IPS-15b (cell line): ENCODE data around the gene SLC5A2.
"Not testable (repeated sequence)": the region's sequence is repeated elsewhere in the genome, so short reads cannot be mapped to it uniquely, and the experiment has no call there.

Experiments
- H3K27me3 ChIP-seq: one replicate; pipeline ENCODE4 v1.6.1; 2013; ENCODE audit warnings: low read length; ENCODE audit not compliant: control insufficient read depth, insufficient read depth
- H3K36me3 ChIP-seq: one replicate; pipeline ENCODE4 v1.6.1; 2013; ENCODE audit warnings: low read length; ENCODE audit not compliant: control insufficient read depth, insufficient read depth
- H3K4me1 ChIP-seq: one replicate; pipeline ENCODE4 v1.6.1; 2013; ENCODE audit warnings: mild to moderate bottlenecking, low read length; ENCODE audit not compliant: control insufficient read depth, insufficient read depth
- H3K4me3 ChIP-seq: one replicate; pipeline ENCODE4 v1.5.1; 2013; ENCODE audit warnings: low read depth, low read length
- H3K9ac ChIP-seq: one replicate; pipeline ENCODE4 v1.6.1; 2013; ENCODE audit warnings: low read depth, mild to moderate bottlenecking, low read length
- H3K9me3 ChIP-seq: one replicate; pipeline ENCODE4 v1.6.1; 2013; ENCODE audit warnings: mild to moderate bottlenecking, low read length; ENCODE audit not compliant: control insufficient read depth, insufficient read depth

SLC5A2 gene

DNA sequence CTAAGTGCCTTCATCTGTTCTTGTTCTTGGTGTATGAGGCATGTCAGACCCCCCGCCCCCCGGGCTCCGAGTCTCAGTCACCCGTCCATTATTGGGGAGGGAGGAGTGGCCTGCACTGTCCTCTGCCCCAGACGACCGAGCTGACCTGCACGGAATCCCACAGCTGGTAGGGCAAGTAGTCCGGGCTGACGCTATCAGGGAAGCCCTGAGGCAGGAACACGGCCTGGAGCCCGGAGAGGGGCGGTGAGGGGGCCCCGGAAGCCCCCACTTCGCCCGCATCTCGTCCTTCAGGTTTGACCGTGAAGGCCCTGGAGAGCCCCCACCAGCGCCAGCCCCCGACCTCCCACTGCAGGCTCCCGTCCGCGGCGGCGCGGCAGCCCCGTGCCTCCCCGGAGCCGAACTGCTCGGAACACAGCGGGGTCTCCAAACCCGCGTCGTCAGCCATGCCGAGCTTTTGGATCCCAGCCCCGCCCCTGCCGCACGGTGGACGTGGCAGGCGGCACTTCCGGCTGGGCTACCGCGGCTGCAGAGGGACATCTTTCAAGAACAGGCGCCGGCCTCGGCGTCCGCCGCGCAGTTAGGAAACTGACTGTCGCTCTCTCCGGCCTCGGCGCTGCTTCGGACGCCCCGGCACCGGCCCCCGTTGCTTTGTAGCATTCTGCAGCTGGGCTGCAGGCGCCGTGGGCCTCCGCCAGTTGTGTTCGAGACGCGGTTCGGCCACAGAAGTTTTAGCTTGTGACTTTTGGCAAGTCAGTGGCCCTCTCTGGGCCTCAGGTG is 25.2 kb downstream of the SLC5A2 start, which contains the start of gene RUSF1:
Gene RUSF1 (minus strand): TSS at position 463 of the 777 bp plus-strand sequence. CDS start 18 bp downstream, at position 445.
- peak within 1 kb of the TSS; percentile 96 for H3K9ac ChIP-seq
- H3K27me3 ChIP-seq: no peaks in the 10 kb centered on the region
- peaks cover 3% of the 10 kb centered on the region for H3K4me1 ChIP-seq
- H3K9me3 ChIP-seq: no peaks in the 10 kb centered on the region
- peak within 1 kb of the TSS; percentile 95 for H3K4me3 ChIP-seq
- no peaks in the 10 kb centered on the region for H3K36me3 ChIP-seq

- Histone ChIP-seq H3K4me3 (peak overlapping the region; percentile 95), H3K9ac (peak overlapping the region; percentile 96), H3K9me3 (no peaks in the 10 kb centered on the region), H3K36me3 (no peaks in the 10 kb centered on the region), H3K4me1 (peaks cover 3% of the 10 kb centered on the region), H3K27me3 (no peaks in the 10 kb centered on the region)
These were observed 25.8 kb downstream of the SLC5A2 start for GRCh38 chr16:31508706-31509195.

- H3K4me1 ChIP-seq: peaks cover 3% of the 10 kb centered on the region
- no peaks in the 10 kb centered on the region for H3K9me3 ChIP-seq
- no peak overlapping the region for H3K4me3 ChIP-seq
- H3K27me3 ChIP-seq: no peaks in the 10 kb centered on the region
- H3K36me3 ChIP-seq: no peaks in the 10 kb centered on the region
- no peak overlapping the region for H3K9ac ChIP-seq
These were observed 30.2 kb downstream of the SLC5A2 start for GRCh38 chr16:31513126-31513525.

GRCh38 chr16:31513884-31514283 is 31.0 kb downstream of the SLC5A2 start:
- Histone ChIP-seq H3K27me3 (no peaks in the 10 kb centered on the region), H3K4me1 (peaks cover 3% of the 10 kb centered on the region), H3K36me3 (no peaks in the 10 kb centered on the region), H3K4me3 (no peak overlapping the region), H3K9me3 (no peaks in the 10 kb centered on the region), H3K9ac (no peak overlapping the region)

GRCh38 chr16:31517800-31518402 is 35.0 kb downstream of the SLC5A2 start:
- Histone ChIP-seq H3K9ac (no peak overlapping the region), H3K4me1 (peaks cover 3% of the 10 kb centered on the region), H3K36me3 (no peaks in the 10 kb centered on the region), H3K9me3 (no peaks in the 10 kb centered on the region), H3K27me3 (no peaks in the 10 kb centered on the region), H3K4me3 (no peak overlapping the region)

DNA sequence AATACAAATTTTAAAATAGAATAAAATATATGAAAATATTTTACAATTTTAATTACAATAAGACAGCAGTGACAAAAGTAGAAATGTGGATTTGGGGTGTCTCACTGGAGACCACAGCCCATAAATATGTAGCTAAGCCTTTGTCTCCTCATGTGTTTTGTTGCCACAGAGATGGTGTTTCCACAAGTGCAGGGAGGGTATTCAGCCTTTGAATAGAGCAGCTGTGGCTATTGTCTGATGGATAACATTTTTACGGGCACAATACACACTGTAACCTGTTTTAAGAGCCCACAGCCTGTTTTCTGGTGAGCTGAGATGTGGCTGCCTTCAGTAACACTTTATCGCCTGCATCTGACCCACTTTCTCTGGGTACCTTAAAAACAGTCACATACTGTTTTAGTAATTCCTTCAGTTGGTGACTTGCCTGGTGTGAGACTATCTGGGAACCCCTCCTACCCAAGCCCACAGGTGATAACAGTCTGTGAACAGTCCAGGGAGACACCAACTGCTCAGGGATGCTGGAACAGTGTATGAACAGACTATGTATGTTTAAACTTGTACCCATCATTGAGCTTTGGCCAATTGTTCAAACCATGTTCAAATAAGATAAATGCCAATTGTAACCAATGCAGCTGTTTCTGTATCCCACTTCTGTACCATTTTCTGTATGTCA is 37.0 kb downstream of the SLC5A2 start:
- Histone ChIP-seq H3K9ac (no peak overlapping the region), H3K27me3 (peaks cover 2% of the 10 kb centered on the region), H3K4me3 (no peak overlapping the region), H3K9me3 (no peaks in the 10 kb centered on the region), H3K4me1 (peaks cover 3% of the 10 kb centered on the region), H3K36me3 (no peaks in the 10 kb centered on the region)

DNA sequence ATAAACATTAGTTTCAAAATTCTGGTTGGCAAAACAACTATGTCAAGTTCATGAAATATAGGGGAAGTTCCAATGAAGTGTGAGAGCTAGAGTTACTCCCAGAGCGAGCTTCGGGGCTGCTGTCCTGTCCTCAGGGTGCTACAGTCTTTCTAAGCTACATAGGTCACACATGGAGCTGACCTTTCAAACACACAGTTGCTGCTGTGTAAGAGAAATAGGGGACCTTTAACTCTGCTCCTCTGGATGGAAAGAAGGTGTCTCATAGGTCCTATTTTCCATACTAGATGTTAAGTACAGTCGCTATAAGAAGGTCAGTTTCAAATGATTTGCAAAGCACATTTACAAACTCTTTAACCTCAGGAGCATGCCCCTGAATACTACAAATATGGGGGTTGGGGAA is 38.4 kb downstream of the SLC5A2 start:
- Histone ChIP-seq H3K9ac (no peak overlapping the region), H3K36me3 (no peaks in the 10 kb centered on the region), H3K27me3 (peaks cover 2% of the 10 kb centered on the region), H3K4me3 (no peak overlapping the region), H3K4me1 (no peaks in the 10 kb centered on the region), H3K9me3 (no peaks in the 10 kb centered on the region)

GRCh38 chr16:31522071-31522470 is 39.1 kb downstream of the SLC5A2 start:
- H3K4me3 ChIP-seq: no peak overlapping the region
- H3K9ac ChIP-seq: no peak overlapping the region
- no peaks in the 10 kb centered on the region for H3K4me1 ChIP-seq
- H3K9me3 ChIP-seq: no peaks in the 10 kb centered on the region
- peaks cover 2% of the 10 kb centered on the region for H3K27me3 ChIP-seq
- no peaks in the 10 kb centered on the region for H3K36me3 ChIP-seq

- not testable (repeated sequence) for H3K36me3 ChIP-seq, H3K9me3 ChIP-seq, H3K9ac ChIP-seq, H3K4me3 ChIP-seq
- peaks cover 17% of the 10 kb centered on the region for H3K27me3 ChIP-seq
- peaks cover 15% of the 10 kb centered on the region for H3K4me1 ChIP-seq
These were observed 40.8 kb downstream of the SLC5A2 start for GRCh38 chr16:31523768-31524167.

DNA sequence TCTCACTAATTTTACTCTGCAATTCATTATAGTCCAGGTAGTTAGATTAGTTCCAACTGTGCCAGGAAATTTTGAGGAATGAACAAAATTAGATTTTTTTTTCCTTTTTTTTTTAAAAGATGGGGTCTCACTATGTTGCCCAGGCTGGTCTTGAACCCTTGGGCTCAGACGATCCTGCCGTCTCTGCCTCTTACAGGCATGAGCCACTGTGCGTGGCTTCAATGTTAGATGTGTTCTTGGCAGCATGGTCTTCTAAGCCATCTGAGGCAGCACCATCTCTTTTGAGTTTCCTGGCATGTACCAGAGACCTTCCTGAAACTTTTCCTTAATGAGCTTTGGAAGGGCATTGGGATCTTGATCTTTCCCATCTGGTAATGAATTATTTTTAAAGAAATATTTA is 42.2 kb downstream of the SLC5A2 start:
- no peak overlapping the region for H3K9ac ChIP-seq
- H3K36me3 ChIP-seq: no peaks in the 10 kb centered on the region
- H3K27me3 ChIP-seq: peaks cover 26% of the 10 kb centered on the region
- H3K4me1 ChIP-seq: peaks cover 17% of the 10 kb centered on the region
- no peak overlapping the region for H3K4me3 ChIP-seq
- no peaks in the 10 kb centered on the region for H3K9me3 ChIP-seq

- Histone ChIP-seq H3K9ac (no peak within 1 kb of the TSS), H3K4me3 (peak within 1 kb of the TSS; percentile 64), H3K4me1 (peaks cover 21% of the 10 kb centered on the region), H3K27me3 (peaks cover 47% of the 10 kb centered on the region), H3K36me3 (no peaks in the 10 kb centered on the region), H3K9me3 (no peaks in the 10 kb centered on the region)
These were observed 44.9 kb downstream of the SLC5A2 start, which contains the start of gene AHSP for GRCh38 chr16:31527734-31528274. Gene AHSP, plus strand, starts transcription at chr16:31527900. Its CDS starts 240 bp downstream, at chr16:31528140.
